Parathyroid adenoma (tissue), 2 donors: Measurements from ENCODE around the gene LRRC47.

ENCODE experiments used
- H2AFZ ChIP-seq: fragments of 300-600 bp; sonication (generic); one replicate; pipeline ENCODE4 v1.7.0; 2017; ENCODE audit warnings: antibody characterized with exemption, mild to moderate bottlenecking
- H3K27ac ChIP-seq: fragments of 300-600 bp; sonication (generic); one replicate; pipeline ENCODE4 v1.7.0; 2017
- H3K27me3 ChIP-seq: fragments of 300-600 bp; sonication (generic); one replicate; pipeline ENCODE4 v1.7.0; 2017; ENCODE audit warnings: low read length; ENCODE audit not compliant: control insufficient read depth, insufficient read depth
- H3K36me3 ChIP-seq: fragments of 300-600 bp; sonication (generic); one replicate; pipeline ENCODE4 v1.7.0; 2017; ENCODE audit warnings: low read length; ENCODE audit not compliant: control insufficient read depth, insufficient read depth
- H3K4me1 ChIP-seq: fragments of 300-600 bp; sonication (generic); one replicate; pipeline ENCODE4 v1.7.0; 2017; ENCODE audit warnings: control low read depth
- H3K4me2 ChIP-seq: fragments of 300-600 bp; sonication (generic); one replicate; pipeline ENCODE4 v1.7.0; 2017; ENCODE audit warnings: low read length
- H3K4me3 ChIP-seq: fragments of 300-600 bp; sonication (generic); one replicate; pipeline ENCODE4 v1.7.0; 2017; ENCODE audit warnings: low read depth, low read length
- H3K79me2 ChIP-seq: fragments of 300-600 bp; sonication (generic); one replicate; pipeline ENCODE4 v1.7.0; 2017; ENCODE audit warnings: control low read depth
- H3K9ac ChIP-seq: fragments of 300-600 bp; sonication (generic); one replicate; pipeline ENCODE4 v1.7.0; 2017; ENCODE audit warnings: mild to moderate bottlenecking
- H3K9me3 ChIP-seq: fragments of 300-600 bp; sonication (generic); one replicate; pipeline ENCODE4 v1.7.0; 2017; ENCODE audit warnings: low read length; ENCODE audit not compliant: control insufficient read depth
- CTCF ChIP-seq: fragments of 300-600 bp; sonication (generic); IDR thresholded peaks from one replicate; pipeline ENCODE4 v1.7.0; 2017; ENCODE audit warnings: antibody characterized with exemption, mild to moderate bottlenecking
- donor health status: primary hyperparathyroidism.

The LRRC47 gene

GRCh38 chr1:3738943-3739342 is 57.4 kb downstream of the LRRC47 start:
- Histone ChIP-seq H3K9ac (no peak overlapping the region), H3K4me3 (no peak overlapping the region), H2AFZ (no peak overlapping the region), H3K36me3 (no peaks in the 10 kb centered on the region), H3K79me2 (no peaks in the 10 kb centered on the region), H3K27ac (no peak overlapping the region), H3K9me3 (no peaks in the 10 kb centered on the region), H3K4me1 (peaks cover 7% of the 10 kb centered on the region), H3K27me3 (no peaks in the 10 kb centered on the region), H3K4me2 (no peak overlapping the region)
- TF ChIP-seq CTCF, result no peak

- Histone ChIP-seq H3K4me1 (peaks cover 7% of the 10 kb centered on the region), H3K9me3 (no peaks in the 10 kb centered on the region), H2AFZ (no peak overlapping the region), H3K79me2 (no peaks in the 10 kb centered on the region), H3K27ac (no peak overlapping the region), H3K36me3 (no peaks in the 10 kb centered on the region), H3K4me2 (no peak overlapping the region), H3K27me3 (no peaks in the 10 kb centered on the region), H3K9ac (no peak overlapping the region), H3K4me3 (no peak overlapping the region)
- no peak for TF ChIP-seq CTCF
Measured at GRCh38 chr1:3736708-3737107, 59.6 kb downstream of the LRRC47 start.

- Histone ChIP-seq H3K4me3 (no peak overlapping the region), H3K36me3 (no peaks in the 10 kb centered on the region), H3K79me2 (no peaks in the 10 kb centered on the region), H3K27me3 (no peaks in the 10 kb centered on the region), H3K4me2 (no peak overlapping the region), H3K9me3 (no peaks in the 10 kb centered on the region), H3K27ac (no peak overlapping the region), H2AFZ (no peak overlapping the region), H3K4me1 (peaks cover 7% of the 10 kb centered on the region), H3K9ac (no peak overlapping the region)
- no peak for TF ChIP-seq CTCF
Measured at GRCh38 chr1:3736131-3736561, 60.2 kb downstream of the LRRC47 start.

GRCh38 chr1:3735688-3736087 is 60.6 kb downstream of the LRRC47 start:
- no peaks in the 10 kb centered on the region for H3K9me3 ChIP-seq
- no peak overlapping the region for H3K4me2 ChIP-seq
- no peaks in the 10 kb centered on the region for H3K79me2 ChIP-seq
- H3K4me1 ChIP-seq, result peaks cover 7% of the 10 kb centered on the region
- no peaks in the 10 kb centered on the region for H3K36me3 ChIP-seq
- no peak overlapping the region for H3K27ac ChIP-seq
- TF ChIP-seq CTCF, result no peak
- H2AFZ ChIP-seq, result no peak overlapping the region
- no peaks in the 10 kb centered on the region for H3K27me3 ChIP-seq
- no peak overlapping the region for H3K4me3 ChIP-seq
- no peak overlapping the region for H3K9ac ChIP-seq

- no peak overlapping the region for H2AFZ ChIP-seq
- no peak overlapping the region for H3K27ac ChIP-seq
- peaks cover 4% of the 10 kb centered on the region for H3K4me1 ChIP-seq
- no peaks in the 10 kb centered on the region for H3K79me2 ChIP-seq
- H3K9ac ChIP-seq, result no peak overlapping the region
- H3K27me3 ChIP-seq, result no peaks in the 10 kb centered on the region
- TF ChIP-seq CTCF, result no peak
- H3K4me3 ChIP-seq, result no peak overlapping the region
- no peak overlapping the region for H3K4me2 ChIP-seq
- H3K36me3 ChIP-seq, result no peaks in the 10 kb centered on the region
- H3K9me3 ChIP-seq, result no peaks in the 10 kb centered on the region
Measured at GRCh38 chr1:3735027-3735681, 61.1 kb downstream of the LRRC47 start.
